CD4-positive, alpha-beta T cell treated with Interferon alpha-2 for 1 hour (primary cell): Measurements from ENCODE around the gene SH2D7.
A peak's percentile ranks its signal among the peaks of the same experiment; 100 is the strongest.

Experiments used
- DNase-seq, 2 donors: peaks; one replicate each; pipeline ENCODE4 v3.0.0-alpha.2; 2020 to 2022

SH2D7 gene

DNA sequence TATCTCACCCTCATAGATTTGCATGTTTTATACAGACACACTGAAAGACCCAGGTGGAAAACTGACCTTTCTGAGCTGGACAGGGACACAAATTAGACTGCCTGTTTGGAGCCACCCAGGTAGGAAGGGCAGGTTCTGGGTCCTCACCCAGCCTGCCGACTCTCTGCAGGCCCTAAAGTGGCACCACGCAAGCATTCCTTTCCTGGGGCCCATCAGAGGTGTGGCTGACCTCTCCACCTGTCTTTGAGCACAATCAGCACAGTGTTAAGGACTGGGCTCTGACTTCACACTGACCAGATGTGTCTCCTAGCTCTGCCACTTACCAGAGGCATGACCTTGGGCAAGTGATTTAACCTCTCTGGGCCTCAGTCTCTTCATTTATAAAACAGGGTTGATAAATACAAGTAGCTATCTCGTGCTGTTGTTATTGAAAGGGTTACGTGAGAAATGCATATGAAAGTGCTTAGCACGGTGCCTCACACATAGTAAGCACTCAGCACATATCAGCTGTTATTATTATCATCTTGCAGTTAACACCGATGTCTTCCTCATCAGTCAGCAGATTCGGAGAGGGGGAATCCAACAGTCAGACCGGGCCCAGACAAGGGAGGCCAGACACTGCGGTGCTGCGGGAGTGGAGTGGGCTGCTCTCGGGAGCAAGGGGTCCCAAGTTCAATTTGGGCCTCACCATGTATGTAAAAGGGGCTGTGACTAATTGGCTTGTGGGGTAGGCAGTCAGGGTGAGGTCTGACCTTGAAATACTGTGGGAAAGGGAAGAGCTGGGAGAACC lies 12.9 kb upstream of the SH2D7 start:
- DNase-seq, result no peak

DNA sequence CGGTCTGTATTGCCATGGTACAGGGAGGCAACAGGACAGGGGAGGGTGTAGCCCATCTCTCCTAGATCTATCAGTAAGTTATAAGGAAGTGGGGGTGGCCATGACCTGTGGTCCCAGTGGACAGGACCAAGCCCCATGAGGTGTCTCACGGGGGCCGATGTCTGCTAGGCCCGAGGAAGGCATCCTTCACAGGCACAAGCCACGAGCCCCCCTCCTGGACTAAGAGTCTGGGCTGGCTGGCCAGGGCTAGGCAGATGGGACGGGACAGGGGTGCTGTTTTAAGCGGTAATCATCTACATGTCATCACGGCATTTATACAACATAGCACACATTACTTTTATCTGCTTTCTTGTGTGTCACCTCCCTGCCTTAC lies 12.3 kb upstream of the SH2D7 start:
- no peak for DNase-seq

DNA sequence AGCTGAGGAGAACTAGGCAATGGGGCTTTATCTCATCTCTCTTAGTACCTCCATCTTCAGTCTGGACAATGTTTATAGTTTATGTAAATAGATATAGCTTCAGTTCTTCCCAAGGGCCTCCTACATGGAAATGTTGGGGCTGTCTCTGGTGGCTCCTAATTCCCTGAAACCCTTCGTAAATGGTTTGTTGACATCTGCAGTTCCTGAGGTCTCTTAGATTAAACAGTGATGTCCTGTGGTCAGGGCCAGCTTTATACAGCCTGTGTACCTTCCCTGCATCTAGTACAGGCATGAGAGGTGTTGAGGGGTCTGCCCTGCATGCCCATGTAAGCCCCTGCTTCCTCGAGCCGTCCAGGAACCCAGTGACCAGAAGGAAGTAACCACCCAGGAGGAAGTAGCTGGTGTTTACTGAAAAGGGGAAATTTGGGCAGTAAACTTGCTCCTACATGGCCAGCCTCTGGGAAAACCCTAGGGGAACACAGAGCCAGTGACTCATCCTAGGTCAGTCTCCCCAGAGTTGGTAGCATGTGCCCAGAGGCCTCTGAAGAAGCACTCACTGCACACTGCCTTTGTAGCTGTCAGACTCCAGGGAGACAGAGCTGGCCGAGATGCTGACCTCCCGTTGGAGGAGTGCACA lies 10.1 kb upstream of the SH2D7 start:
- DNase-seq, result peak in 1 of 2 donors; percentile 52

DNA sequence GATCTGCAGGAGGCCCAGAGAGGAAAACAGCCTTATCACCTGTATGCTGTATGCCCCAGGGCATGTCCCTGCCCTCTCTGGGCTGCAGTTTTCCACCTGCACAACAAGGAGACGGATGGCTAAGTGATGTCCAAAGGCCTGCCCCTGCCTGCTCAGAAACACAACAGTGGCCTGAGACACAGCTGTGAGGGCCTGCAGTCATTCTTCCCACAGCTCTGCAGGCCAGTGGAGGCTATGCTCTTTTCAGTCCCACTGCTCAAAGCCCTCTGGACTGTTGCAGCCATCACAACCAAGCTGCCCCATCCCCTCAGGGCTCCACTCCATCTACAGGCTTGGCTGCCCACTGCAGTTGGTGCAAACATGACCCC lies 9.6 kb upstream of the SH2D7 start:
- no peak for DNase-seq

DNA sequence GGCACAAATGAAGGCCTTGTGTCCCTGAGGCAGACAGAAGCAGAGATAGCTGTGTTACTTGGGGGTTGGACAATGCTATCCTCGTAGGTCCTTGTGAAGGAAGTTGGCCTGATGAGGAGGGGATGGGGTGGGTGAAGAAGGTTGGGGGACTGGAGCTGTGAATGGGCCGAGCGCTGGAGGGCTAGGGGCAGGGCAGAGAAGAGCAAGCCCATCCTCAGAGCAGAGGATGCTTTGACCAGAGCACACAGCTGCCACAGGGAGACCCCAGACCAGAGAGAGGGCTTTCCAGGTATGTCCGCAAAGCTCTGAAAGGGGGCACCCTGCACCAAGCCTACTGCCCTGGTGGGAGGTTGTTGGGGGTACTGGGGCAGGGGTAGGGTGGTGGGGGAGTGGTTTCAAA lies 9.2 kb upstream of the SH2D7 start:
- no peak for DNase-seq

DNA sequence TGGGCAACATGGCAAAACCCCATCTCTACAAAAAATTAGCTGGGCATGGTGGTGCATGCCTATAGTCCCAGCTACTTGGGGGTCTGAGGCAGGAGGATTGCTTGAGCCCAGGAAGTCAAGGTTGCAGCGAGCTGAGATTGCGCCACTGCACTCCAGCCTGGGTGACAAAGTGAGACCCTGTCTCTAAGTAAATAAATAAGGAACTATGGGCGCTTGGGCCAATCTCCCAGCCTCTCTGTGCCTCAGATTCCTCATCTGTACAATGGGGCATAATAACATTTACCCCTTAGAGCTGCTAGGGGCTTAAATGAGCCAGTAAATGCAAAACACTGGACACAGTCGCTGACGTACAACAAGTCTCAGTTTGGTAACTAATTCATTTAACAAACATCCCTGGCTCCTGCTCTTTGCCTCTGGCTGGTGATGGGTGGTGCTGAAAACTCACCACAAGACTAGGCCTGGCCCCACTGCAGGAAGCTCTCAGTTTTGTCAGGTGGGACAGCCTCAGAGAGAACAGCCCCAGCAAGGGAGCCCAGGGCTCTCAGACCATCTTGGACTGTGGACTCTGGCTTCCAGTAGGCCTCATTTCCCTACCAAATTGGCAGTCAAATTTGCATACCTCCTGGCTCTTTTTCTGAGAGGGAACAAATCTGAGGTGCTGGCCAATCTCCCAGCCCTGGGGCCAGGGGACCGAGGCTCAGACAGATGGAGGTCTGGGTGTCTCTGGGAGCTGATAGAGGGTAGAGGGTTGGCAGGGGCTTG lies 8.5 kb upstream of the SH2D7 start:
- DNase-seq, result no peak

DNA sequence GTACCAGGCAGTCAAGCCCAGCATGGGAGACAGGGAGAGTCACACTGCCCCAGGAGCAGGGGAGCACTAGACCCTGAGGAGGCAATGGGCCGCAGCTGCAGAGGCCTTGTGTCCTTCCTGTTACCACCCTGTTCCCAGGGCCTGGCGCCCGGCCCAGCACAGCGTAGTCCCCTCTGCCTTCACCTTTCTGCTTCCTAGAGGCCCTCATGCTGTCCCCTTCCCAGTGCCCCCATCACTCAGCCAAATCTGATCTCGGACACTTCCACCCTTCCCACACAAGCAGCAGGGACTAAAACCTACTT lies 8.0 kb upstream of the SH2D7 start:
- DNase-seq, result no peak

DNA sequence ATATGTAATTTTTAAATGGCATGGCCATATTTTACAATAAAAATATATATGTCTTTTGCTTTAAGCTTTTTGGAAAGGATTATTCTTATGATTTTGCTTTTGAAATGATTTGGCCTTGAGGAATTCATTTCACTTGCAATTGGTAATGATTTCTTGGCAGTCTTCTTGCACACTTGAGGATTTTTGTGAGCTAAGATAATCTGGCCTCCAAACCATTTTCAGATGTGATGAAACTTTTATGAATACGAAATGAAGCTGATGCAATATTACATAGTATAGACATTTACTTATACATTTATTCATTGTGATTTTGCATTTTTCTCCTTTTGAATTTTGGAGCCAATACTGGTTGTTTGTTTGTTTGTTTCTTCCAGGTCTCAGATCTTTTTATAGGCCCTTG lies 6.4 kb upstream of the SH2D7 start:
- no peak for DNase-seq

DNA sequence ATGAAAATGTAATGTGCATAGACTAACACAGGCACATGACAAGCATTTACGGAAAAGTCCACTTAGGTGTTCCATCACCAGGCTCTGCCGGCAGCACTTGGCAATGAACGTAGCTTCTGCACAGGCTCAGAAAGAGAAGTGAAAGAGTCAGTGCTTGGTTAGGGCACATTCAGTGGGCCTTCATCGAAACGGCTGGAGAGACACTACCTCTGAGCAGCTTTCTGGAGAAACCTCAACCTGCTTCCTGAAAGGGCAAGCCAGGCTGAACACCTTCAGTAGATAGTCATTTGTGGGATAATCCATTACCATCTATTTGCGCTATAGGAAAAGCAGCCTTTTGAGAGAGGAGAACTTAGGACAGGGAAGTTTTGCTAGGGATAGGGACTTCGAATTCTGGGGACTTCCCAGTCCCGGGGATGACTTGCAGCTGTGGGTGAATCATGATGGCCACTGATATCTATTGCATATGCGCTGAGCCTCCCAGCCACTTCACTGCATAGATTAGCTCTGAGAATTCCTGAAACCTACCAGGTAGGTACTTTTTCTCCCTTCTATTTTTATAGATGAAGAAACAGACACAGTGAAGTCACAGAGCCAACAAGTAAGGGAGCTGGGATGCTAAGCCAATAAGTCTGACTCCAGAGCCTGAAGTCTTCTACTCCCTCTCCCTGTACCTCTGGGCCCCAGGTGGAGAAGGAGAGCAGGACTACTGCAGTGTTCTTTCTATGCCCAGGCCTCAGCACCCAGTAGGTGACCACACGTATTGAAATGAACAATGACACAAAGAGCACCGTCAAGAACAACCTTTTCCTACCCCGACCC lies 4.2 kb upstream of the SH2D7 start:
- no peak for DNase-seq

DNA sequence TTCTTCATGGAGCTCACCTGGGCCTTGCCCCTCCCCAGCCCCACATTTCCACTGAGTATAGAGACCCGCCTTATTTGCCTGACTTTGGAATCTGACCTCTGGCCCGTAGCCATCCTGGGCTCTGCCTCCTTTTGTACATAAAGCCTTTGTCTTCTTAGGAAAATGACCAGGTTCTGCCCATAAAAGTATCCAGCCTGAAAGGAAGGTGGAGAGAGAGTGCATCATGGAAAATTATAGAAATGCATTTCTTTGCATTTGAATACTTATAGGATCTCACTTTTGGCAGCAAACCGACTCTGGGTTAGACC lies 3.6 kb upstream of the SH2D7 start:
- DNase-seq, result no peak

DNA sequence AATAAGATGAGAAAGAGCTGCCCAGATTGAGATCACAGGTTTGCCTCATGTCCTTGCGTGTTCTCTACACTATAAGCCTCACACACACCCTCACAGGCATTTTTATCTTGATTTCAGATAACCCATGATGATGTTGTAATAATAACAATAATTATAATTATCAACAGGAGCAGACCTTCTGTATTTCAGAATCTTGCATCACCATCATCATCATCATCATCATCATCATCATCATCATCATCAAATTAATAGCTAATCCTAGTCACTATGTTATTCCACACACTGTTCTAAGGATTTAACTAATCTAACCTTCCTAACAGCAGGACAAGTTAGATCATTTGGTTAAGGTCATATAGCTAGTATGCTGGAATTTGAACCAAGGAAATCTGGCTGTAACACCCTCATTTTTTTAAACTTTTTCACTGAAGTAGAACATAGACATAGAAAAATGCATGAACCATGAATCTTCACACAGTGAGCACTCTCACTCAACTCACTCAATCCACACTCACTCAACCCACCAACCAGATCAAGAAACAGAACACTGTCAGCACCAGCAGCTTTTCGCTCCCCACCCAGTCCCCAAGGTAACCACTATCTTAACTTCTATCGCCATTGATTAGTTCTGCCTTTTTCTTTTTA lies 1.8 kb upstream of the SH2D7 start:
- DNase-seq, result no peak

DNA sequence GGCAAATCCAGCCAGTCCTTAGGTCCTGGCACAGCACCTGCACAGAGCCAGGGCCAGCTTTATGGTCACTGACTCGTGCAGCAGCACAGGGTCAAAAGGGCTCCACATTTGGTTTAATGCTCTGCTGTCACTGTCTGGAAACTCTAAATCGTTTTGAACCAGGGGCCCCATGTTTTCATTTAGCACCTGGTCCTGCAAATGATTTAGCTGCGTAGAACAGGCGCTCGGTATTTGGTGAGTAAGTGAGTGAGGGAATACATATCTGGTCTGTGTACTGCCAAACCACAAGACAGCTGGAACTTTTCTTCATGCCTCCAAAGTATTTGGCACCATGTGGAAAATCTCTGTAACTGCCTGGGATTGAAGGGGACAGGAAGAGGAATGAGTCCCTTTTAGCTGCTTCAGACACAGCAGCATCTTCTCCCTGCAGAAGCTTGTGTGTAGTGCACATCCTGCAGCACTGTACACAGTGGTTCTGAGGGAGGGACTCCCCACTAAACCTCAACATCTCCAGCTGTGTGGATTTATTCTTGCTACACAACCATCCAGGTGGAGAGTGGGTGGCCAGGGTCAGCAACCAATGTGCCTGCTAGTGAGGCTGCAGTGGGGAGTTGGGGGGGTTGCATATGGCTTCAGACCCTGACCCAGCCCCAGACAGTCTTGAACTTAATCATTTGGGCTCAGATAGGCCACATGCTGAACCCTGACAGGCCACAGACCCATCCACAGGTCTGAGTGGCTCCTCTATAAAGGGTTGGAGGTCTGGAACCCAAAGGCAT lies 1.1 kb downstream of the SH2D7 start:
- DNase-seq, result no peak

DNA sequence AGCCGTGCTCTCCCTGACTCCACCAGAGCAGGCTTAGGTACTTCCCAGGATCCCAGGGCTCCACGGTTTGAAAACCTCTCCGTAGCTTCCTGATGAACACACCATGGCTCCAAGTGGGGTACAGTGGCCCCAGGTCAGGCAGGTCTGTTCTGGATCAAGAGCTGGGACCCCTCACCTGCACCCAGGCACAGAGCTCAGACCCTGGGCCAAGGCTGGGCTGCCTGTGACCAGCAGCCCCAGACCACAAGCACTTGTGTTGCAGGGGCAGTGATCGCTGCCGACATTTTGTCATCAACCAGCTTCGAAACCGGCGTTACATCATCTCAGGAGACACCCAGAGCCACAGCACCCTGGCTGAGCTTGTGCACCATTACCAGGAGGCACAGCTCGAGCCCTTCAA lies 5.3 kb downstream of the SH2D7 start:
- DNase-seq, result no peak

DNA sequence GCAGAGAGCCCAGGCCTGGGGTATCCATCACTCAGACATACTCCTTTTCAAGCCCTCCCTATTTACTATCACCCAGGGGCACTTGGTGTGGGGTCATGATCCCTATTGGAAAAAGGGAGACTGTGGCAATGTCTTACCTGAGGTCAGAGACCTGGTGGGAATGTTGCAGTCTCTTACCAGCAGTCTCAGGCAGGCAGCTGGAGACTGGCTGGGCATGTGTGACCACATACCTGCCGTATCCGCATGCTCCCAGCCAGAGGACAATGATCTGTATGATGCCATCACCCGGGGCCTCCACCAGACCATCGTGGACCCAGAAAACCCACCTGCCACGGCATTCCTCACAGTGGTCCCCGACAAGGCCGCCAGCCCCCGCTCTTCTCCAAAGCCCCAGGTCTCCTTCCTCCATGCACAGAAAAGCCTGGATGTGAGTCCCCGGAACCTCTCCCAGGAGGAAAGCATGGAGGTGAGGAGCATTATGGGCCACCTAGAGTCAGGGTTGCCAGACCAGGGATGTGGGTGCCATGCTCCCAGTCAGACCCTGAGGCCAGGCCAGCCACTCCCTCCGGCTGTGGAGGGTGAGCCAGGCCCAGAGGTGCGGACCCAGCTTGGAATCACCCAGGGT lies 5.9 kb downstream of the SH2D7 start:
- no peak for DNase-seq

DNA sequence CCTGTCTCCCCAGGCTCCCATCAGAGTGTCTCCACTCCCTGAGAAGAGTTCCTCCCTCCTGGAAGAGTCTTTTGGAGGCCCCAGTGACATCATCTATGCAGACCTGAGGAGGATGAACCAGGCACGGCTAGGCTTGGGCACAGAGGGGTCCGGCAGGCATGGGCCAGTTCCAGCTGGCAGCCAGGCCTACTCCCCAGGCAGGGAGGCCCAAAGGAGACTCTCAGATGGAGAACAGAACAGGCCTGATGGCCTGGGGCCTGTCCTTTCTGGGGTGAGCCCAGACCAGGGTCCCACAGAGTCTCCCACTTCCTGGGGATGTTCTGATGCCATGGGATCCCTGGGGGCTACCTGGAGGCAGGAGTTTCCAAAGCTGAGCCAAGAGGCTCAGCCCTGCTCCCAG lies 8.5 kb downstream of the SH2D7 start:
- no peak for DNase-seq

DNA sequence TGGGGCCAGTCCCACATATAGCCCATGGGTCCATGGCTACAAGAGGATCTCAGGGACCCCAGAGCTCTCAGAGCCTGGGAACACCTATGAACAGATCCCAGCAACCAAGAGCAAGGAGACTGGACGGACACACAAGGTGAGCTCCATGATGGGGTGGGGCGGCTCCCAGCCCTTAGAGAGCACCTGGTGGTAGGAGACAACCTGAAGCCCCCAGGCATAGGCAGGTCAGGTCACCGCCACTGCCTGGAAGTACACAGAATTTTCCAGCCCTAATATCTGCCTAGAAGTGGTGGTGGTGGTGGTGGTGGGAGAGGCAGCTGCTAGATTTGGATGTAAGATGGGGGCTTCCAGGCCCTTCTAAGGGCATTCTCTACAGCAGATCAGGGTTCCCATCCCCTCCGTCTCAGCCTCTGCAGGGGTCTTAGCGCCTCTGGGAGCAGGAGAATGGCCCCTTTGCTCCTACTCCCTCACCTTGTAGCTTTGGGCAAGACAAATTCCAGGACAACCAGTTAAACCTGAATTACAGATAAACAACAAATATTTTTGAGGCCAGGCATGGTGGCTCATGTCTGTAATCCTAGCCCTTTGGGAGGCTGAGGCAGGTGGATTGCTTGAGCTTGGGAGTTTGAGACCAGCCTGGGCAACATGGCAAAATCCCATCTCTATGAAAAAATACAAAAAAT lies 9.2 kb downstream of the SH2D7 start:
- DNase-seq, result no peak

DNA sequence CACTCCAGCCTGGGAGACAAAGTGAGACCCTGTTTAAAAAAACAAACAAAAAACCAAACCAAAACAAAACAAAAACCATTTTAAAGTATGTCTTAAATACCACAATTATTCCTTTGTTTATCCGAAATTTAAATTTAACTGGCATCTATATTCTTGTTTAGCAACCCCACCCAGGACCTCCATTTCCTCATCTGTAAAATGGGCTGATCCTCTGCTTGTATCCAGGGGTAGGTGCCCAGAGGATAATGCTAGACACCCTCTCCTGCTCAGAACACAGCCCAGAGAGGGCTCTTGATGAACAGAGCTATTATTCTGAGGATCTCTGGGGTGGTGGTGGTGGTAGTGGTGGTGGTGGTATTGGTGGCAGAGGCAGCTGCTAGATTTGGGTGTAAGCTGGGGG lies 9.8 kb downstream of the SH2D7 start:
- DNase-seq, result no peak

DNA sequence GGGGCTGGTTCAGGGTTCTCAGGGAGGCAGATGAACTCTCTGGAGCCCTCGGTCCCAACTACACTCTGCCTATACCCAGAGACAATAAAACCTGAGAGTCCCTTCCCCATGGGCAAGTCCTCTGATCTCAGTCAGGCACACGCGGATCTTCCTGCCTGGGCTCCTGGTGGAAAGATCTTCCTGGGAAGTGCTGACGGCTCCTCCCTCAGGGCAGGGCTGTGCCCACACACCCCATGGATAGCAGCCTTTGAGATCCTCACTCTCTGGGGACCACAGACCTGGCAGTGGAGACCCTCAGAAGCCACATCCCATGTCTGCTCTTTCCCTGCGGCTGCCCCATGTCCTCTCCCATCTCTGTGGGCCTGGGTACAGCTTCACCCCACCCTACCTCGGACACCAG lies 10.4 kb downstream of the SH2D7 start:
- DNase-seq, result no peak

DNA sequence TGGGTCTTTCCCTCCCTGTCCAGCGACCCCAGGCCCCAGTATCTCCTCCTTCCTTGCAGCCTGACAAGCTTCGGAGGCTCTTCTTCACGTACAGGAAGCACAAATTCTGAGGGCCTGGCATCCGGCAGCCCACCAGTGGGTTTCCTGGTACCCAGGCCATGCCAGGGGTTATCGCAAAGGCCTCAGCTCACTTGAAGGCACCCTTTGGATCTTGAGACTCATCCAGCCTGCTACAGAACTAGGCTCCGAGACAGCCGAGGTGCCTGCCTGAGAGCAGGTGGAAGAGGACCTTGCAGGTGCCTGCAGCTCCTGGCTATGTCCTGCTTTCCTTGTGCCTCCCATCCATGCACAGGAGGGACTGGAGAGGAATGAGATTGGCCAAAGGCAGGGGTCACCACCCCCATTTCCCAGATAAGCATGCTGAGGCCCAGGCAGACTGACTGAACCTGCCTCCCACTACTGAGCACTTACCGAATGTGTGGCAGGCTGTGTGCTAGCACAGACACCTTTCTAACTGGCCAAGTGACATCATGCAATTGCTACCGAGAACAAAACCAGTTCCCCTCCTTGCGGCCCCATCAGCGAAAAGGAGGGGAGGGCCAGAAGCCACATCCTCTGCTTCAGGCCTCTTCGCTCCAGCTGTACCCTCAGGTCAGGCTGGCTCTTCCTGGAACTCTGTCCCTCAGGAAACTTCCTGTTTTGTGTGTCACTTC lies 11.2 kb downstream of the SH2D7 start:
- peak; percentile 49 to 71 for DNase-seq

DNA sequence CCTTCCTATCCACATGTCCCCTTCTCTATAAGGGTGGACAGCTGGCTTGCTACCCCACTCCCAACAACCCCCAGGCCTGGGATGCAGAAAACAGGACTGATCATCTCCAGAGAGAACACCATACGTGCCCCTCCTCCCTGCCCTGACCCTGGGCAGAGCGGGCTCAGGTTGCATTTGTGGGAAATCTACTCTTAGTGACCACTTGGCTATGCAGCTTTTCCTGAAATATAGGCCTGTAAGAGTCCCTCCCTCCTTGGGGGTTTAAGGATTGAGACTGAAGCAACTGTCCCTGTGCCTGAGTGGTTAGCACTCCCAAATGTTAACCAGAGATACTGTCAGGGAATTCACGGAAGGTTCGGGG lies 11.7 kb downstream of the SH2D7 start:
- DNase-seq, result no peak
